KMS-11 (cell line): Measurements from ENCODE around the gene C16orf86.

Experiments used
- H2AFZ ChIP-seq: fragments of 200-600 bp; sonication (generic); 2 replicates; pipeline ENCODE4 v1.6.1; 2016; ENCODE audit warnings: antibody characterized with exemption, mixed run types, low read depth
- H3K27ac ChIP-seq: fragments of 200-600 bp; sonication (generic); 2 replicates; pipeline ENCODE4 v1.6.1; 2016; ENCODE audit warnings: mild to moderate bottlenecking, mixed run types
- H3K27me3 ChIP-seq: fragments of 200-600 bp; sonication (generic); 2 replicates; pipeline ENCODE4 v1.6.1; 2017; ENCODE audit warnings: mild to moderate bottlenecking, low read depth, mixed run types, moderate library complexity; ENCODE audit not compliant: insufficient read depth
- H3K36me3 ChIP-seq: fragments of 200-600 bp; sonication (generic); 2 replicates; pipeline ENCODE4 v1.6.1; 2017; ENCODE audit warnings: mild to moderate bottlenecking, mixed run types; ENCODE audit not compliant: insufficient read depth
- H3K4me1 ChIP-seq: fragments of 200-600 bp; sonication (generic); 2 replicates; pipeline ENCODE4 v1.6.1; 2016; ENCODE audit warnings: mild to moderate bottlenecking, low read depth, mixed run types; ENCODE audit not compliant: poor library complexity, severe bottlenecking
- H3K4me2 ChIP-seq: fragments of 200-600 bp; sonication (generic); 2 replicates; pipeline ENCODE4 v1.7.0; 2016; ENCODE audit warnings: mild to moderate bottlenecking, mixed run types
- H3K4me3 ChIP-seq: fragments of 200-600 bp; sonication (generic); IDR thresholded peaks from 2 replicates; pipeline ENCODE4 v1.6.1; 2017; ENCODE audit warnings: low read depth, low read length, mixed read lengths; ENCODE audit not compliant: insufficient read depth
- H3K79me2 ChIP-seq: fragments of 200-600 bp; sonication (generic); 2 replicates; pipeline ENCODE4 v1.6.1; 2016; ENCODE audit warnings: low read depth, mixed run types; ENCODE audit not compliant: insufficient read depth
- H3K9ac ChIP-seq: fragments of 200-600 bp; sonication (generic); 2 replicates; pipeline ENCODE4 v1.6.1; 2016; ENCODE audit warnings: mild to moderate bottlenecking, mixed run types
- H4K20me1 ChIP-seq: fragments of 200-600 bp; sonication (generic); 2 replicates; pipeline ENCODE4 v1.6.1; 2016; ENCODE audit warnings: mild to moderate bottlenecking, mixed run types; ENCODE audit not compliant: insufficient read depth
- TF ChIP-seq, protein P1 (sequence below): fragments of 200-600 bp; sonication (generic); conservative IDR thresholded peaks from 2 replicates; pipeline ENCODE4 v1.6.1; 2017; ENCODE audit warnings: low read depth, mild to moderate bottlenecking, antibody characterized with exemption, low read length, moderate library complexity, mixed read lengths

The C16orf86 gene

DNA sequence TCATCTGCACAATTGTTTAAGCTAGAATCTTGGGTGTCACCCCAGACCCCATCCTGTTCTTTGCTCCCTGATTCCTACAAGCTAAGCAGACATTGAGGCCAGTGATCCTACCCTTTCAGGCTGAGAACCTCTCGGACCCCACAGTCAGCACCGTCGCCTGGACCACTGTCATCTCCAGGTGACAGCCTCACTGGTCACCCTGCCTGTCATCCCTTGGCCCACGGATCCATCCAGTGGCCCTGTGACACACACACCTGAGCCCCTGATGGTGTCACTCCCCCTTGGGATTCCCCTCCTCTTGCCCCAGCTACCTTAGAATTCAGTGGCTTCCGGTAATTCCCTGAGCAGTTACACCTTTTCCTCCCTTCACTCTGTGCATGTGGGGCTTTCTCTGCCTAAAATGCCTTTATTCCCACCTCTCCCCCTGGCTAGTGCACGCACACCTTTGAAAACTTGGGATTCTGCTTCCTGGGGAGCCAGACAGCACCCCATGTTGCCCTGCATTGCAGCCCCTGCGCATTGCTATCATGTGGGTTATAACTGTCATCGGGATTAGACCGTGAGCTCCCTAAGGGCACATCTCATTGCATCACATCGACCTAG is 3.0 kb downstream of the C16orf86 start:
- Histone ChIP-seq H3K27ac (no peak overlapping the region), H3K79me2 (no peaks in the 10 kb centered on the region; the same call in 1 of the 2 replicates), H2AFZ (no peak overlapping the region), H3K4me2 (no peak overlapping the region), H3K36me3 (no peaks in the 10 kb centered on the region), H3K4me1 (peaks cover 34% of the 10 kb centered on the region), H3K9ac (no peak overlapping the region), H4K20me1 (no peaks in the 10 kb centered on the region), H3K4me3 (no peak overlapping the region), H3K27me3 (no peaks in the 10 kb centered on the region)
- TF ChIP-seq, protein P1, sequence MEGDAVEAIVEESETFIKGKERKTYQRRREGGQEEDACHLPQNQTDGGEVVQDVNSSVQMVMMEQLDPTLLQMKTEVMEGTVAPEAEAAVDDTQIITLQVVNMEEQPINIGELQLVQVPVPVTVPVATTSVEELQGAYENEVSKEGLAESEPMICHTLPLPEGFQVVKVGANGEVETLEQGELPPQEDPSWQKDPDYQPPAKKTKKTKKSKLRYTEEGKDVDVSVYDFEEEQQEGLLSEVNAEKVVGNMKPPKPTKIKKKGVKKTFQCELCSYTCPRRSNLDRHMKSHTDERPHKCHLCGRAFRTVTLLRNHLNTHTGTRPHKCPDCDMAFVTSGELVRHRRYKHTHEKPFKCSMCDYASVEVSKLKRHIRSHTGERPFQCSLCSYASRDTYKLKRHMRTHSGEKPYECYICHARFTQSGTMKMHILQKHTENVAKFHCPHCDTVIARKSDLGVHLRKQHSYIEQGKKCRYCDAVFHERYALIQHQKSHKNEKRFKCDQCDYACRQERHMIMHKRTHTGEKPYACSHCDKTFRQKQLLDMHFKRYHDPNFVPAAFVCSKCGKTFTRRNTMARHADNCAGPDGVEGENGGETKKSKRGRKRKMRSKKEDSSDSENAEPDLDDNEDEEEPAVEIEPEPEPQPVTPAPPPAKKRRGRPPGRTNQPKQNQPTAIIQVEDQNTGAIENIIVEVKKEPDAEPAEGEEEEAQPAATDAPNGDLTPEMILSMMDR, result no peak

DNA sequence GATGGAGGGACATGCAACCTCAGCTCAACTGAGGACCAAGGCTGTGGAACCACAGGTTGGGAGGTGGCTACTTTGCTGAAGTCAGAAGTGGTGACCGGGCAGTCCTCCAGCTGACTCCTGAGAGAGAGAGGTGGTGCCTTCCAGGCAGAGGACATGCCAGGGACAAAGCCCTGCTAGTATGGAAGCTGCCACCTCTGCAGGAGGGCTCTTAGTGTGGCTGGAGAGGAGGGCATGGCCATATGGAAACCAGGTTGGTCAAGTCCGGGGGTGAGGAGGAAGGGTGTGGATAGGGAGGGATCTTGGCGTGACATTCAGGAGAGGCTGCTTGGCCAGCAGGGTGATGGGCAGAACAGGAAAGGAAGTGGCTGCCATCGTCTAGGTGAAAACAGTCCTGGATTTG is 5.7 kb downstream of the C16orf86 start:
- H3K79me2 ChIP-seq, result no peaks in the 10 kb centered on the region
- no peaks in the 10 kb centered on the region for H3K27me3 ChIP-seq
- H3K36me3 ChIP-seq, result no peaks in the 10 kb centered on the region
- H3K4me2 ChIP-seq, result no peak overlapping the region
- H3K27ac ChIP-seq, result no peak overlapping the region
- H4K20me1 ChIP-seq, result no peaks in the 10 kb centered on the region
- H2AFZ ChIP-seq, result no peak overlapping the region
- no peak overlapping the region for H3K9ac ChIP-seq
- TF ChIP-seq, protein P1, result no peak
- H3K4me3 ChIP-seq, result no peak overlapping the region
- H3K4me1 ChIP-seq, result peaks cover 19% of the 10 kb centered on the region

DNA sequence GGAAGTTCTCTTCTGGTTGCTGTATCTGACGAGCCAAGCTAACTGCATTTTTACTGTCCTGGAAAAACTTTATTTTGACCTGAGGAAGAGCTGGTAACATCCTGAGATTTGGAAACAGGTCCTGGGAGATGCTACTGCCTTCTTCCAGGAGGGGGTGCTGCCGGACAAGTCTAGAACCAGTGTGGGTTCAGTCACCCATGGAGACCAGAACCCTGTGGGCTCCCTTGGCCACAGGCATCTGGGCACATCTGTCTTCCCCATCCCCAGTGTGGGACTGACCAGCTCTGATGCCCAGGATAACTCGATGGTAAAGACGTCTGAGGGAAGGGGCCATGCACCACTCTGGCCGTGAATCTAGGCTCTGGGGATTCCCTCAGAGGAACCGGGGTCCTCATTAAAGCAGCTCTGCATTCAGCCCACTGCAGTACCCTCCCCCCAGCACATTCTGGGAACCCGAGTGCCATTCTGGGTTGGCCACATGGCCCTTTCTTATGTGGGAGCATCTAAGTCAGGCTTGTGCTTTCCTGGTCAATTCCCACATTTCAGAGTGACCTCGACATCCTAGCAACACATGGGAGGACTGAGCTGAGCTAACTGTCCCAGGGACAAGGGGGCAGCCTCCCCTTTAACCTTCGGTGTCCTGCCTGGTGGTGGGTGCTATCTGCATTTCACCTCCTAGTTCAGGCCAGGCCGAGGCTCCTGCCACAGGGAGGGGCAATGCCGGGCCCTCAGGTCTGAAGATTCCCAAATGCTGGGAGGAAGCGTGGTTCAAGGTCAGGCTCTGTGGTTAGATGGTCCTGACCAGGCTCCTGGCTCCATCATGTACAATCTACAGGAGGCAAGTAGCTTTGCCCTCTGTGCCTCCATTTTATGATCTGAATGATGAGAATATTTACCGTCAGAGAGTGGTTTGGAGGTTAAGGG is 6.4 kb downstream of the C16orf86 start:
- Histone ChIP-seq H3K4me3 (no peak overlapping the region), H3K36me3 (no peaks in the 10 kb centered on the region), H4K20me1 (no peaks in the 10 kb centered on the region), H3K9ac (no peak overlapping the region), H3K79me2 (no peaks in the 10 kb centered on the region), H3K27me3 (no peaks in the 10 kb centered on the region), H2AFZ (no peak overlapping the region), H3K4me1 (peaks cover 14% of the 10 kb centered on the region), H3K4me2 (no peak overlapping the region), H3K27ac (no peak overlapping the region)
- TF ChIP-seq, protein P1, result peak; percentile 79

DNA sequence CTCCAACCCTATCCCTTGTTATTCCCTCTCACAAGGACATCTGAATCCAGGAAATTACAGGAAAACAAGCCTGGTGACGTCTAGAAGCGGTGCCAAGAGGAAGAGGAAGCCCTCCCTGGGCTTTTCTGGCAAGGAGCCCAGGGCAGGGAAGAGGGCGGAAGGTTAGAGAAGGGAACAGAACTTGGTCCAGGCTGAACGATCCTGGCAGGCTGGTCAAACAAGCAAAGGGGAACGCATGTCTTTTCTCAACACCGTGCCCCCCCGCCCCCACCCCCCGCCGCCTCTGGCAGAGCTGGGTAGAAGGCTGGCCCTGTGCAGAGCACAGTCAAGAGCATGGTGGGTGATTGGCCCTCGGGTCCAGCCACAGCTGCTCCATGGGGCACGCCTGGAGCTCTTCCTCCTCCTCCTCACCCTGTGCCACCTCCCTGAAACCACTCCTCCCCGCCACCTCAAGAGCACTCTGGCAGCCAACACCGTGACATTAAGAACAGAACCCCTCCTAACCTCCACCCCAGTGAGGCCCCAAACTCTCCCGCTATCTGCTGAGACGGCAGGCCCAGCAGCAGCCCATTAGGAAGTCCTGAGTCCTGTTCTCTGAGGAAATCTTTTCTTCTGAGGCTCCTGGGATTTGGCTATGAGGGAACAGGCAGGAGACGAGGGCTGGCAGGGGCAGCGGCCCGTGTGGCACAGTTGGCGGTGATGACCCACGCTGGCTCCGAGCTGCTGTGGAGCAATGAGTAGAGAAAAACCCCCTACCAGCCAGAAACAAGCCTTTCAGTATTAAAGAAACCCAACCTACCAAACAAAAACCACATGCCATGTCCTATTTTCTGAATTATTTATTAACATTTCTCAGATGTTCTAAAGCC is 7.3 kb downstream of the C16orf86 start:
- no peak overlapping the region for H3K4me2 ChIP-seq
- H2AFZ ChIP-seq, result no peak overlapping the region
- H4K20me1 ChIP-seq, result no peaks in the 10 kb centered on the region
- TF ChIP-seq, protein P1, result no peak
- peaks cover 9% of the 10 kb centered on the region for H3K4me1 ChIP-seq
- H3K27me3 ChIP-seq, result no peaks in the 10 kb centered on the region
- H3K9ac ChIP-seq, result no peak overlapping the region
- H3K4me3 ChIP-seq, result no peak overlapping the region
- H3K36me3 ChIP-seq, result no peaks in the 10 kb centered on the region
- H3K79me2 ChIP-seq, result no peaks in the 10 kb centered on the region
- H3K27ac ChIP-seq, result no peak overlapping the region
